Measurements from ENCODE around the gene MLLT3. TPM values are rescaled to one million over a fixed set of nuclear protein-coding genes. Genes with fewer than 3 reads are reported as not detected.

Gene MLLT3
- total RNA-seq, 3 donors from 2014 or later (not counting 1 experiment from before 2014, with no cell fraction given), result 24.3 to 26.6 (median 25.2) TPM

- no peaks in the 10 kb centered on the region for H3K27me3 Mint-ChIP-seq (ENCODE audit: low read depth in 2 of 2)
- no peaks in the 10 kb centered on the region for H3K36me3 Mint-ChIP-seq
- H3K4me1 ChIP-seq (ENCODE audit: control insufficient read depth, insufficient read depth, low read length), result no peaks in the 10 kb centered on the region
- 100% methylated on average over 1 of the region's 1 CpG for WGBS (ENCODE audit: insufficient coverage)
- no peaks in the 10 kb centered on the region for H3K27me3 ChIP-seq (ENCODE audit: control insufficient read depth, insufficient read depth, low read length)
- H3K9me3 ChIP-seq (ENCODE audit: control insufficient read depth, insufficient read depth, low read length), result no peaks in the 10 kb centered on the region
- H3K9me3 Mint-ChIP-seq, result no peaks in the 10 kb centered on the region
- H3K4me3 Mint-ChIP-seq, result no peak overlapping the region
- TF ChIP-seq CTCF (IDR thresholded peaks at IDR 0.05), result no peak
- no peaks in the 10 kb centered on the region for H3K36me3 ChIP-seq (ENCODE audit: control insufficient read depth, insufficient read depth, low read length)
- intact Hi-C loops (cut with micrococcal nuclease), result no loop called here
- DNase-seq (no peak), ATAC-seq (peak in 1 of 3 donors; percentile 32)
- peaks cover 38% of the 10 kb centered on the region in 2 donors for H3K4me1 Mint-ChIP-seq
- no peak overlapping the region for H3K27ac Mint-ChIP-seq
- H3K27ac ChIP-seq (ENCODE audit: low read length), result no peak overlapping the region
- H3K4me3 ChIP-seq (ENCODE audit: low read length), result no peak overlapping the region
Measured at GRCh38 chr9:20369391-20369790, 252.9 kb downstream of the MLLT3 start.

GRCh38 chr9:20367855-20368254, 254.4 kb downstream of the MLLT3 start:
- no peak overlapping the region for H3K4me3 ChIP-seq (ENCODE audit: low read length)
- H3K4me1 ChIP-seq (ENCODE audit: control insufficient read depth, insufficient read depth, low read length), result no peaks in the 10 kb centered on the region
- H3K27me3 Mint-ChIP-seq (ENCODE audit: low read depth in 2 of 2), result no peaks in the 10 kb centered on the region
- no peak overlapping the region for H3K27ac Mint-ChIP-seq
- WGBS (ENCODE audit: insufficient coverage), result 94% methylated on average over 3 of the region's 3 CpGs
- ATAC-seq (no peak), DNase-seq (no peak)
- H3K4me3 Mint-ChIP-seq, result no peak overlapping the region
- TF ChIP-seq CTCF (IDR thresholded peaks at IDR 0.05), result no peak
- intact Hi-C loops (cut with micrococcal nuclease), result no loop called here
- H3K9me3 Mint-ChIP-seq, result no peaks in the 10 kb centered on the region
- no peaks in the 10 kb centered on the region for H3K27me3 ChIP-seq (ENCODE audit: control insufficient read depth, insufficient read depth, low read length)
- H3K27ac ChIP-seq (ENCODE audit: low read length), result no peak overlapping the region
- H3K36me3 ChIP-seq (ENCODE audit: control insufficient read depth, insufficient read depth, low read length), result peaks cover under 1% of the 10 kb centered on the region
- H3K36me3 Mint-ChIP-seq, result no peaks in the 10 kb centered on the region
- no peaks in the 10 kb centered on the region for H3K9me3 ChIP-seq (ENCODE audit: control insufficient read depth, insufficient read depth, low read length)
- peaks cover 38% of the 10 kb centered on the region in 2 donors for H3K4me1 Mint-ChIP-seq

GRCh38 chr9:20364959-20365358, 257.3 kb downstream of the MLLT3 start:
- Histone ChIP-seq H3K4me1 (ENCODE audit: control insufficient read depth, insufficient read depth, low read length) (no peaks in the 10 kb centered on the region), H3K27me3 (ENCODE audit: control insufficient read depth, insufficient read depth, low read length) (no peaks in the 10 kb centered on the region), H3K36me3 (ENCODE audit: control insufficient read depth, insufficient read depth, low read length) (peaks cover 9% of the 10 kb centered on the region), H3K27ac (ENCODE audit: low read length) (no peak overlapping the region), H3K9me3 (ENCODE audit: control insufficient read depth, insufficient read depth, low read length) (no peaks in the 10 kb centered on the region), H3K4me3 (ENCODE audit: low read length) (no peak overlapping the region)
- TF ChIP-seq CTCF (IDR thresholded peaks at IDR 0.05), result no peak
- no peaks in the 10 kb centered on the region for H3K9me3 Mint-ChIP-seq
- ATAC-seq (no peak), DNase-seq (no peak)
- H3K27me3 Mint-ChIP-seq (ENCODE audit: low read depth in 2 of 2), result no peaks in the 10 kb centered on the region
- H3K27ac Mint-ChIP-seq, result no peak overlapping the region
- peaks cover 24 to 35% of the 10 kb centered on the region in 2 donors for H3K4me1 Mint-ChIP-seq
- no CpG with 5 or more reads among the region's 3 CpGs for WGBS (ENCODE audit: insufficient coverage)
- H3K36me3 Mint-ChIP-seq, result peaks cover 18% of the 10 kb centered on the region
- intact Hi-C loops (cut with micrococcal nuclease), result no loop called here
- no peak overlapping the region for H3K4me3 Mint-ChIP-seq

- peaks cover 18% of the 10 kb centered on the region for H3K36me3 Mint-ChIP-seq
- Histone ChIP-seq H3K36me3 (ENCODE audit: control insufficient read depth, insufficient read depth, low read length) (peaks cover 9% of the 10 kb centered on the region), H3K4me1 (ENCODE audit: control insufficient read depth, insufficient read depth, low read length) (no peaks in the 10 kb centered on the region), H3K27ac (ENCODE audit: low read length) (no peak overlapping the region), H3K4me3 (ENCODE audit: low read length) (no peak overlapping the region), H3K27me3 (ENCODE audit: control insufficient read depth, insufficient read depth, low read length) (no peaks in the 10 kb centered on the region), H3K9me3 (ENCODE audit: control insufficient read depth, insufficient read depth, low read length) (no peaks in the 10 kb centered on the region)
- DNase-seq (no peak), ATAC-seq (no peak)
- TF ChIP-seq CTCF (IDR thresholded peaks at IDR 0.05), result no peak
- intact Hi-C loops (cut with micrococcal nuclease), result no loop called here
- no peak overlapping the region for H3K27ac Mint-ChIP-seq
- H3K4me1 Mint-ChIP-seq, result peaks cover 7 to 20% of the 10 kb centered on the region in 2 donors
- H3K4me3 Mint-ChIP-seq, result no peak overlapping the region
- no peaks in the 10 kb centered on the region for H3K9me3 Mint-ChIP-seq
- 89% methylated on average over 4 of the region's 4 CpGs for WGBS (ENCODE audit: insufficient coverage)
- H3K27me3 Mint-ChIP-seq (ENCODE audit: low read depth in 2 of 2), result no peaks in the 10 kb centered on the region
Measured at GRCh38 chr9:20363233-20363632, 259.1 kb downstream of the MLLT3 start.
